ENCODE results near the gene FNDC3B.
"Not testable (repeated sequence)": the region's sequence is repeated elsewhere in the genome, so short reads cannot be mapped to it uniquely, and the experiment has no call there.

Gene FNDC3B

DNA sequence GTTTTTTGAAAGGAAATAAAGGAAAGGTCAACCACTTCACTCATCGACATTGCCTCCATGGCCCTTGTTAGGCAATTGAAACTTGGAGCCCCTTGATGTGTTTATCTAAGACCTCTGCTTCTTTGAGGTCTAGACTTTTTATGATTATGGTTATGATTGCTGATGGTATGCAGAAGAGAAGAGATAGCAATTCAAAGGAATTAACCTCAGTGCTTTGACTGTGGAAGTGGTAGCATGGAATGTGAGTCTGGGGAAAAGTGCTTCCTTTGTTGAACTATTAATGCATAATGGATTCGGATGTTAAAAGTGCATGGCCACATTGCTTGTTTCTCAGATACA, 46.1 kb downstream of the FNDC3B start:
- H3K4me3 ChIP-seq (replicated peaks; ENCODE audit: low read depth, low read length) = no peak overlapping the region
- DNase-seq (ENCODE audit: low read depth) = no peak
- TF ChIP-seq, protein P1, sequence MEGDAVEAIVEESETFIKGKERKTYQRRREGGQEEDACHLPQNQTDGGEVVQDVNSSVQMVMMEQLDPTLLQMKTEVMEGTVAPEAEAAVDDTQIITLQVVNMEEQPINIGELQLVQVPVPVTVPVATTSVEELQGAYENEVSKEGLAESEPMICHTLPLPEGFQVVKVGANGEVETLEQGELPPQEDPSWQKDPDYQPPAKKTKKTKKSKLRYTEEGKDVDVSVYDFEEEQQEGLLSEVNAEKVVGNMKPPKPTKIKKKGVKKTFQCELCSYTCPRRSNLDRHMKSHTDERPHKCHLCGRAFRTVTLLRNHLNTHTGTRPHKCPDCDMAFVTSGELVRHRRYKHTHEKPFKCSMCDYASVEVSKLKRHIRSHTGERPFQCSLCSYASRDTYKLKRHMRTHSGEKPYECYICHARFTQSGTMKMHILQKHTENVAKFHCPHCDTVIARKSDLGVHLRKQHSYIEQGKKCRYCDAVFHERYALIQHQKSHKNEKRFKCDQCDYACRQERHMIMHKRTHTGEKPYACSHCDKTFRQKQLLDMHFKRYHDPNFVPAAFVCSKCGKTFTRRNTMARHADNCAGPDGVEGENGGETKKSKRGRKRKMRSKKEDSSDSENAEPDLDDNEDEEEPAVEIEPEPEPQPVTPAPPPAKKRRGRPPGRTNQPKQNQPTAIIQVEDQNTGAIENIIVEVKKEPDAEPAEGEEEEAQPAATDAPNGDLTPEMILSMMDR (IDR thresholded peaks at IDR 0.05; ENCODE audit: low read length, missing control alignments) = no peak

DNA sequence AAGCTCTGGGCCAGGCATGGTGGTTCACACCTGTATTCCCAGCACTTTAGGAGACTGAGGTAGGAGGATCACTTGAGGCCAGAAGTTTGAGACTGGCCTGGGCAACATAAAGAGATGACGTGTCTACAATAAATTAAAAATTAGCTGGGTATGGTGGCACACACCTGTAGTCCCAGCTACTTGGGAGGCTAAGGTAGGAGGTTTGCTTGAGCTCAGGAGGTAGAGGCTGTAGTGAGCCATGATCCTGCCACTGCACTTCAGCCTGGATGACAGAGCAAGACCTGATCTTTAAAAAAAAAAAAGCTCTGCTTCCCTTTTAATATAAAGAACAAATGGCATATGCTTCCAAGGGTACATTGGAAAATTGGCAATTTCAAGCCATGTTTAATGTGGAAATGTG, 46.7 kb downstream of the FNDC3B start:
- TF ChIP-seq, protein P1 (IDR thresholded peaks at IDR 0.05; ENCODE audit: low read length, missing control alignments) = no peak
- DNase-seq (ENCODE audit: low read depth) = no peak
- H3K4me3 ChIP-seq (replicated peaks; ENCODE audit: low read depth, low read length) = no peak overlapping the region

DNA sequence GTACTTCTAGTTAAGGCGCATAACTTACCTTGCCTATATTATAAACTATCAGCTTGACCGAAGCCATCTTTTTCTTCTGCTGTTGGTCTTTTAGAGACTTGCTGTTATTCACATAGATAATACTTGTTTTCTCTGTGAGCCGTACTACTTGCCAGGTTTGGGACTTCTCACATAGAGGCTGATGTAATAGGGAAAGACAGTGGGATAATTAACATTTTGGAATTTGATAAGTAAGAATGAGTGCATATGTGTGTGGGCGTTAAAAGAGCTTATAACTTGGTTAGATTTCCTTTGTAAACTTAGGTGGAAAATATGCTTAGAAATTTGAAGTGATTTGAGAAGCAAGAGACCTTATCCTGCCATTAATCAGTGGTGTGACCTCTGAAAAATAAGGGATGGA, 47.8 kb downstream of the FNDC3B start:
- no peak overlapping the region for H3K4me3 ChIP-seq (replicated peaks; ENCODE audit: low read depth, low read length)
- TF ChIP-seq, protein P1 (IDR thresholded peaks at IDR 0.05; ENCODE audit: low read length, missing control alignments) = no peak
- DNase-seq (ENCODE audit: low read depth) = no peak

DNA sequence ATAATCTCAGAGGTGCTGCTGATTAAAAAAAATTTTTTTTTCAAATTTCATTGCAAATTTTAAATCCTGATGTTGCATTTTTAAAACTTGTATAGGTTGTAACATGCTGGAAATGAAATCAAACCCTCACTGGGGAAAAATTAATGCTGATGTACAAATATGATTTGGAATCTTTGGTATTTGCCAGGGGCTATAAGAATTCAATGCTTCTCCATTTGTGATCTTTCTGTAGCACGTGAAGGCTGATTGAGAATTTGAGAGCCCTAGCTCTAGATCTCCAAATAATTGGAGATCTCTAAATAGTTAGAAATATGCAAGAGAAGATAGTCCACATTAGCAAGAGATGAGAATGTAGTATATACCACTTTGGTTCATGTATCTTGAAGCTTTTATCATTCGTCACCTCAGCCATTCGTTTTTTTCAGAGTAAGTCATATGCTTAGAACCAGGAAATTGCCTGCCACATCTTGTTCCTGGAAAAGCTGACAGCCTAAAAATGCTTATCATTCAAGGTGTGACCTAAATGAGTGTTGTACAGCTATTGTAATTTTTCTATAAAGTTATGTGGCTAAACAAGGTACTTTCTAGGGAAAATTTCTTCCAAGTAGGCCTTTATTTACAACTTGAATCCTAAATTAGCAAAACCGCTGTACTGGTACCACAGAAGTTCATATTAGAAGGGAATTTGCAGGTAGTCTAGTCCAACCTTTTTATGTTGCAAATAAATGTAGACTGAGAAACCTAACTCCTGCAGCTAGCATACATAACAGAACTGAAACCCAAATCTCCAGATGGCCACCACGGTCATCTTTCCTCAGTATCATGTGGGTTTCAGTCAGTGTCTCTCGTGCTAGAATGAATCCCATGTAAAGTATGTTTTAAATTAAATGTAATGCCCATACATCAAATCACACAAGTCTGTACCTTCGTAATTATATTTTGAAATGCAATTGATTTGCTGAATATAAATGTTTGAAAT, 48.5 kb downstream of the FNDC3B start:
- no peak overlapping the region for H3K4me3 ChIP-seq (replicated peaks; ENCODE audit: low read depth, low read length)
- no peak for DNase-seq (ENCODE audit: low read depth)
- TF ChIP-seq, protein P1 (IDR thresholded peaks at IDR 0.05; ENCODE audit: low read length, missing control alignments) = no peak

DNA sequence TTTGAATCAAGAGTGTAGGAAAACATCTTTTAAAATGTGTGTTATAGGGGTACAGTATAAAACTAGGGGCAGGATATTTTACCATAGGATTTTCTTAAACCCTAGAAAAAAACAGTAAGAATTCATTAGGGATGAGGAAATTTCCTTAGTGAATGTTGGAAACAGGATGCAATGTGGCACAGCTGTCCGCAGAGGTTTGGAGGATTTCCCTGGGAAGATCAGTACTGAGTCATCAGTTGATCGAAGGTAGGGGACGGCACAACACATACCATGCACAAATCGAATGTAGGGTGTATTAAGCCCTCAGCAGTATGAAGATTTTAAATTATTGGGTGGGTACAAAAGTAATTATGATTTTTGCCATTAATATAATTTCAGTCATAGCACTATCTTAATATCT, 49.9 kb downstream of the FNDC3B start:
- no peak overlapping the region for H3K4me3 ChIP-seq (replicated peaks; ENCODE audit: low read depth, low read length)
- TF ChIP-seq, protein P1 (IDR thresholded peaks at IDR 0.05; ENCODE audit: low read length, missing control alignments) = no peak
- DNase-seq (ENCODE audit: low read depth) = peak; percentile 72

DNA sequence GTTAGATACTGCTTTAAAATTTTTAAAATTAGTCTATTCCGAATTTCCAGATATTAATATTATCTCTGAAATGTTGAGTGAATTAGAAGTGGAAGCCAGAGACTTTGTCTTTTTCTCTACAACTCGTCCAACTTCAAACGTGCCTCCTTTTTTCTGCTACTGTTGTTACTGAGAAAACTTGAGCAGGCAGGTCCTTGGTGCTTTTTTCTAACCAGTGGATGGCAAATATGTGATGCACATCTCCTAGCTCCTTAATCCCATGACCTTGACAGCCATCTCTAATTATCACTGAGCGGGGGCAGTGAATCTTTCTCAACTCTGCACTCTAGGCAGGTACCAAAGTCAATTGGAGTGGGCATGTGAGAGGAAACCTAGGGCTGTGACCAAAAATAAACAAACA, 50.7 kb downstream of the FNDC3B start:
- TF ChIP-seq, protein P1 (IDR thresholded peaks at IDR 0.05; ENCODE audit: low read length, missing control alignments) = no peak

DNA sequence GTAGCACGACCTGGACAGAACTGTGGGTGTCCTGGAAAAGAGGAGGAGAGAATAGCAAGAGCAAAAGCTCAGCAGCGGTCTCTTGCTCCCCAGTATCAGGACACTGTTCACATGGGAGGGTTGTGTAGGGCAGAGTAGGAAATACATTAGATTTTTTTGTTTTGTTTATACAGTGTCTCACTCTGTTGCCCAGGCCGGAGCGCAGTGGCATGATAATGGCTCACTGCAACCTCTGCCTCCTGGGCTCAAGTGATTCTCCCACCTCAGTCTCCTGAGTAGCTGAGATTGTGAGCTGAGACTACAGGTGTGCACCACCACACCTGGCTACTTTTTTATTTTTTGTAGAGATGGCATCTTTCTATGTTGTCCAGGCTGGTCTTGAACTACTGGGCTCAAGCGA, 53.3 kb downstream of the FNDC3B start:
- DNase-seq (ENCODE audit: low read depth) = no peak
- H3K4me3 ChIP-seq (replicated peaks; ENCODE audit: low read depth, low read length) = no peak overlapping the region
- TF ChIP-seq, protein P1 (IDR thresholded peaks at IDR 0.05; ENCODE audit: low read length, missing control alignments) = no peak

More for the DNA sequence above, 50.7 kb downstream of the FNDC3B start:
- no peak overlapping the region for H3K4me3 ChIP-seq (replicated peaks; ENCODE audit: low read depth, low read length)
- no peak for DNase-seq (ENCODE audit: low read depth)

DNA sequence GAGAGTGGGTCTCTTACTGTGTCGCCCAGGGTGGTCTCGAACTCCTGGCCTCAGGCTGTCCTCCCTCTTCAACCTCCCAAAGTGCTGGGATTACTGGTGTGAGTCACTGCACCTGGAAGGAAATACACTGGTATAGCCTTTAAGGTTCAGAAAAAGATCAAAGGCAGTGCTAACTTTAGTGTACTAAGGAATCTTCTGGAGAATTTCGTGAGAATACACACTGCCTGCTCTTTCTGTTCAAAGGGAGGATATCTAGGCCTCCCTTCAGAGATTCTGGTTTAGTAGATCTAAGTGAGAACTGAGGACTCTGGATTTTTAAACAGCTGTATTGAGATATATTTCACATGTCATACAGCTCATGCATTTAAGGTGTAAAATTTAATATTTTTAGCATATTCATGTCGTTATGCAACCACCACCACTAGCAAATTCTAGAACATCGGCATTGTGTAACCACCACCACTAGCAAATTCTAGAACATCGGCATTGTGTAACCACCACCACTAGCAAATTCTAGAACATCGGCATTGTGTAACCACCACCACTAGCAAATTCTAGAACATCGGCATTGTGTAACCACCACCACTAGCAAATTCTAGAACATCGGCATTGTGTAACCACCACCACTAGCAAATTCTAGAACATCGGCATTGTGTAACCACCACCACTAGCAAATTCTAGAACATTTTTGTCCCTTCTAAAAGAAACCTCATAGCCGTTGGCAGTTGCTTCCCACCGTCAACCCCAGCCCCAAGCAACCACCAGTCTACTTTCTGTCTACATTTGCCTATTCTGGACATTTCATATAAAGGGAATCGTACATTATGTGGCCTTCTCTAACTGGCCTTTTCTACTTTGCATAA, 54.4 kb downstream of the FNDC3B start:
- DNase-seq (ENCODE audit: low read depth); H3K4me3 ChIP-seq (replicated peaks; ENCODE audit: low read depth, low read length): not testable (repeated sequence)
